ENCODE results near the gene ITGB3BP.
"Not testable (repeated sequence)": the region's sequence is repeated elsewhere in the genome, so short reads cannot be mapped to it uniquely, and the experiment has no call there.

ITGB3BP gene

GRCh38 chr1:63506782-63507181, 16.2 kb downstream of the ITGB3BP start:
- no peak for DNase-seq (ENCODE audit: low spot score)

GRCh38 chr1:63501256-63501655, 21.8 kb downstream of the ITGB3BP start:
- no peak for DNase-seq (ENCODE audit: low spot score)

- no peak for DNase-seq (ENCODE audit: low spot score)
These were observed 24.9 kb downstream of the ITGB3BP start for GRCh38 chr1:63498106-63498505.

GRCh38 chr1:63497577-63497976, 25.4 kb downstream of the ITGB3BP start:
- no peak for DNase-seq (ENCODE audit: low spot score)

GRCh38 chr1:63487336-63488065, 35.5 kb downstream of the ITGB3BP start:
- no peak for DNase-seq (ENCODE audit: low spot score)

GRCh38 chr1:63486629-63487028, 36.4 kb downstream of the ITGB3BP start:
- no peak for DNase-seq (ENCODE audit: low spot score)

- DNase-seq (ENCODE audit: low spot score): no peak
These were observed 43.0 kb downstream of the ITGB3BP start for GRCh38 chr1:63480057-63480456.

GRCh38 chr1:63475761-63476160, 47.3 kb downstream of the ITGB3BP start:
- DNase-seq (ENCODE audit: low spot score): no peak

- not testable (repeated sequence) for DNase-seq (ENCODE audit: low spot score)
These were observed 54.3 kb downstream of the ITGB3BP start for GRCh38 chr1:63468683-63469082.

GRCh38 chr1:63466759-63467158, 56.3 kb downstream of the ITGB3BP start:
- no peak for DNase-seq (ENCODE audit: low spot score)

GRCh38 chr1:63466181-63466580, 56.8 kb downstream of the ITGB3BP start:
- DNase-seq (ENCODE audit: low spot score): no peak

- no peak for DNase-seq (ENCODE audit: low spot score)
These were observed 59.8 kb downstream of the ITGB3BP start for GRCh38 chr1:63463248-63463647.

- DNase-seq (ENCODE audit: low spot score): no peak
These were observed 61.3 kb downstream of the ITGB3BP start for GRCh38 chr1:63461661-63462230.

- no peak for DNase-seq (ENCODE audit: low spot score)
These were observed 64.3 kb downstream of the ITGB3BP start for GRCh38 chr1:63458750-63459149.

- no peak for DNase-seq (ENCODE audit: low spot score)
These were observed 68.8 kb downstream of the ITGB3BP start for GRCh38 chr1:63454269-63454668.

- no peak for DNase-seq (ENCODE audit: low spot score)
These were observed 69.8 kb downstream of the ITGB3BP start for GRCh38 chr1:63453232-63453631.

GRCh38 chr1:63450416-63450815, 72.6 kb downstream of the ITGB3BP start:
- DNase-seq (ENCODE audit: low spot score): no peak

- no peak for DNase-seq (ENCODE audit: low spot score)
These were observed 74.2 kb downstream of the ITGB3BP start for GRCh38 chr1:63448731-63449246.

GRCh38 chr1:63442141-63442475, 80.9 kb downstream of the ITGB3BP start:
- DNase-seq (ENCODE audit: low spot score): no peak

GRCh38 chr1:63435161-63435560, 87.9 kb downstream of the ITGB3BP start:
- no peak for DNase-seq (ENCODE audit: low spot score)

GRCh38 chr1:63429281-63429680, 93.7 kb downstream of the ITGB3BP start:
- no peak for DNase-seq (ENCODE audit: low spot score)

GRCh38 chr1:63428815-63429214, 94.2 kb downstream of the ITGB3BP start:
- DNase-seq (ENCODE audit: low spot score): no peak

- no peak for DNase-seq (ENCODE audit: low spot score)
These were observed 99.4 kb downstream of the ITGB3BP start for GRCh38 chr1:63423649-63424048.

GRCh38 chr1:63420746-63421145, 102.3 kb downstream of the ITGB3BP start:
- DNase-seq (ENCODE audit: low spot score): not testable (repeated sequence)
